ENCODE data around the gene DYRK2. TPM values are rescaled to one million over a fixed set of nuclear protein-coding genes. Genes with fewer than 3 reads are reported as not detected.
A peak's percentile ranks its signal among the peaks of the same experiment; 100 is the strongest.

Gene DYRK2
- total RNA-seq, result 100 to 1,000 TPM in 2 of 4 donors, 10 to 100 TPM in 2; 26.9 to 147 (median 96.6) TPM

- intact Hi-C loops (cut with DNase I; ENCODE audit: low total_unique reads), result loop anchor here (2.0 to 10.0 kb wide), 2 partner anchors 178 to 214 kb away; no protein-coding TSS in a partner anchor
- no peaks in the 10 kb centered on the region for H3K9me3 ChIP-seq
- peaks cover 18 to 44% (median 24%) of the 10 kb centered on the region in 4 donors for H3K4me1 ChIP-seq
- H3K27ac ChIP-seq, result peak within 1 kb of the TSS; percentile 99 to 100 (median 100)
- peak; percentile 85 for DNase-seq
- H3K27me3 ChIP-seq, result no peaks in the 10 kb centered on the region
- peak within 1 kb of the TSS; percentile 94 to 100 (median 98) for H3K4me3 ChIP-seq
- peak; percentile 93 to 95 (median 94) for TF ChIP-seq POLR2AphosphoS5 (IDR thresholded peaks at IDR 0.05)
- peak; percentile 87 for TF ChIP-seq POLR2A (IDR thresholded peaks at IDR 0.05)
- TF ChIP-seq EP300 (IDR thresholded peaks at IDR 0.05; ENCODE audit: low read depth), result no peak
- 1% methylated on average over 43 of the region's 109 CpGs; no CpG with 5 or more reads in 1 of the 2 donors for WGBS, 2 donors (ENCODE audit: low coverage in 1 of 2)
- H3K36me3 ChIP-seq, result no peaks in the 10 kb centered on the region
- in situ Hi-C loops (cut with MboI; ENCODE audit: low pct_ligation_motif_present in 1 of 4, low pct_unique_long_range_greater_than_20kb in 1 of 4, low sequenced_read_pairs in 3 of 4), result no loop called here
These were observed at the start of gene DYRK2 for GRCh38 chr12:67648521-67649260. TSS of gene DYRK2 (plus strand) at chr12:67648745. CDS start at chr12:67649134, 389 bp downstream.

- Histone ChIP-seq H3K9me3 (no peaks in the 10 kb centered on the region), H3K4me3 (no peak overlapping the region), H3K27me3 (no peaks in the 10 kb centered on the region), H3K36me3 (no peaks in the 10 kb centered on the region), H3K27ac (no peak overlapping the region), H3K4me1 (no peaks in the 10 kb centered on the region)
- DNase-seq, result no peak
- intact Hi-C loops (cut with DNase I; ENCODE audit: low total_unique reads) (no loop called here), in situ Hi-C loops (cut with MboI; ENCODE audit: low pct_ligation_motif_present in 1 of 4, low pct_unique_long_range_greater_than_20kb in 1 of 4, low sequenced_read_pairs in 3 of 4) (no loop called here)
- TF ChIP-seq EP300 (IDR thresholded peaks at IDR 0.05; ENCODE audit: low read depth) (no peak), POLR2AphosphoS5 (IDR thresholded peaks at IDR 0.05) (no peak)
- 86 to 89% methylated on average over 6 of the region's 6 CpGs for WGBS, 2 donors (ENCODE audit: low coverage in 1 of 2)
These were observed 48.9 kb upstream of the DYRK2 start for GRCh38 chr12:67599691-67600090.

GRCh38 chr12:67601126-67601525 lies 47.4 kb upstream of the DYRK2 start:
- Histone ChIP-seq H3K27ac (no peak overlapping the region), H3K36me3 (no peaks in the 10 kb centered on the region), H3K9me3 (no peaks in the 10 kb centered on the region), H3K4me3 (no peak overlapping the region), H3K27me3 (no peaks in the 10 kb centered on the region), H3K4me1 (no peaks in the 10 kb centered on the region)
- 64 to 86% methylated on average over 1 of the region's 1 CpG for WGBS, 2 donors (ENCODE audit: low coverage in 1 of 2)
- in situ Hi-C loops (cut with MboI; ENCODE audit: low pct_ligation_motif_present in 1 of 4, low pct_unique_long_range_greater_than_20kb in 1 of 4, low sequenced_read_pairs in 3 of 4) (no loop called here), intact Hi-C loops (cut with DNase I; ENCODE audit: low total_unique reads) (no loop called here)
- no peak for TF ChIP-seq POLR2AphosphoS5 (IDR thresholded peaks at IDR 0.05)
- TF ChIP-seq POLR2A (IDR thresholded peaks at IDR 0.05), result no peak
- TF ChIP-seq CTCF (IDR thresholded peaks at IDR 0.05), result no peak
- no peak for TF ChIP-seq EP300 (IDR thresholded peaks at IDR 0.05; ENCODE audit: low read depth)
- DNase-seq, result no peak

- WGBS, 2 donors (ENCODE audit: low coverage in 1 of 2), result 77 to 84% methylated on average over 4 of the region's 4 CpGs
- Histone ChIP-seq H3K4me3 (no peak overlapping the region), H3K9me3 (no peaks in the 10 kb centered on the region), H3K36me3 (no peaks in the 10 kb centered on the region), H3K4me1 (no peaks in the 10 kb centered on the region), H3K27me3 (no peaks in the 10 kb centered on the region), H3K27ac (no peak overlapping the region)
- DNase-seq, result no peak
- intact Hi-C loops (cut with DNase I; ENCODE audit: low total_unique reads) (no loop called here), in situ Hi-C loops (cut with MboI; ENCODE audit: low pct_ligation_motif_present in 1 of 4, low pct_unique_long_range_greater_than_20kb in 1 of 4, low sequenced_read_pairs in 3 of 4) (no loop called here)
- TF ChIP-seq EP300 (IDR thresholded peaks at IDR 0.05; ENCODE audit: low read depth), result no peak
- TF ChIP-seq POLR2A (IDR thresholded peaks at IDR 0.05), result no peak
- no peak for TF ChIP-seq CTCF (IDR thresholded peaks at IDR 0.05)
- TF ChIP-seq POLR2AphosphoS5 (IDR thresholded peaks at IDR 0.05), result no peak
These were observed 39.2 kb upstream of the DYRK2 start for GRCh38 chr12:67609226-67609870.

GRCh38 chr12:67613040-67613439 lies 35.5 kb upstream of the DYRK2 start:
- 59 to 85% methylated on average over 2 to 3 of the region's 3 CpGs for WGBS, 2 donors (ENCODE audit: low coverage in 1 of 2)
- Histone ChIP-seq H3K4me1 (no peaks in the 10 kb centered on the region), H3K9me3 (no peaks in the 10 kb centered on the region), H3K4me3 (no peak overlapping the region), H3K36me3 (no peaks in the 10 kb centered on the region), H3K27ac (no peak overlapping the region), H3K27me3 (no peaks in the 10 kb centered on the region)
- DNase-seq, result no peak
- TF ChIP-seq EP300 (IDR thresholded peaks at IDR 0.05; ENCODE audit: low read depth), result no peak
- TF ChIP-seq POLR2AphosphoS5 (IDR thresholded peaks at IDR 0.05), result no peak
- TF ChIP-seq CTCF (IDR thresholded peaks at IDR 0.05), result no peak
- in situ Hi-C loops (cut with MboI; ENCODE audit: low pct_ligation_motif_present in 1 of 4, low pct_unique_long_range_greater_than_20kb in 1 of 4, low sequenced_read_pairs in 3 of 4) (no loop called here), intact Hi-C loops (cut with DNase I; ENCODE audit: low total_unique reads) (no loop called here)

All from transverse colon (tissue), 4 donors.